H1 (cell line): ENCODE data around the gene ADGRG2. TPM values are rescaled to one million over a fixed set of nuclear protein-coding genes. Genes with fewer than 3 reads are reported as not detected.

ENCODE experiments used
- CTCF ChIA-PET: fragments of 300-600 bp; sonication (Branson Sonifier 250); formaldehyde crosslinking; loops from one replicate; lab custom pipeline; 2021; ENCODE audit not compliant: partially characterized antibody; lab: Charles Lee
- POLR2A ChIA-PET: fragments of 300-600 bp; sonication (Branson Sonifier 250); formaldehyde crosslinking; loops from one replicate; lab custom pipeline; 2021; ENCODE audit warnings: inconsistent platforms; ENCODE audit not compliant: partially characterized antibody; lab: Charles Lee
- DNase-seq, 2 experiments: peaks; one replicate each; pipeline versions ENCODE4 v3.0.0 to v3.0.0-alpha.2; 2010 to 2022; ENCODE audit warnings: low spot score in 2 of 2, low read depth in 1 of 2, mixed read lengths in 1 of 2
- FAIRE-seq: peaks from 2 replicates; lab custom pipeline; 2011; peaks lifted over from hg19 to GRCh38; lab: Jason Lieb, UNC
- H2AFZ ChIP-seq: 2 replicates; pipeline ENCODE4 v1.8.1; 2012; ENCODE audit warnings: low read length, inconsistent platforms
- H2AK5ac ChIP-seq: 2 replicates; pipeline ENCODE4 v1.6.1; 2013; ENCODE audit warnings: low read depth, low read length
- H2BK120ac ChIP-seq: replicated peaks from 2 replicates; pipeline ENCODE3; 2013; ENCODE audit warnings: low read depth, low read length, inconsistent platforms
- H2BK12ac ChIP-seq: 2 replicates; pipeline ENCODE4 v1.6.1; 2013; ENCODE audit warnings: low read depth, low read length
- H2BK15ac ChIP-seq: 2 replicates; pipeline ENCODE4 v1.6.1; 2013; ENCODE audit warnings: low read length
- H2BK20ac ChIP-seq: 2 replicates; pipeline ENCODE4 v1.6.1; 2013; ENCODE audit warnings: low read length
- H2BK5ac ChIP-seq: 2 replicates; pipeline ENCODE4 v1.6.1; 2013; ENCODE audit warnings: low read depth, low read length
- H3K14ac ChIP-seq: 2 replicates; pipeline ENCODE4 v1.6.1; 2013; ENCODE audit warnings: inconsistent platforms; ENCODE audit not compliant: insufficient read length
- H3K18ac ChIP-seq: 2 replicates; pipeline ENCODE4 v1.6.1; 2013; ENCODE audit warnings: low read length; ENCODE audit errors: extremely low read depth
- H3K23ac ChIP-seq: 2 replicates; pipeline ENCODE4 v1.6.1; 2013; ENCODE audit warnings: inconsistent platforms; ENCODE audit not compliant: insufficient read length
- H3K23me2 ChIP-seq: 2 replicates; pipeline ENCODE4 v1.6.1; 2013; ENCODE audit warnings: low read depth, low read length
- H3K27ac ChIP-seq: 2 replicates; pipeline ENCODE4 v1.6.1; 2011; ENCODE audit warnings: low read depth, low read length, inconsistent platforms
- H3K27me3 ChIP-seq, 4 experiments: replicated peaks in 1 of 4; 1 replicate in 1 of 4; 2 replicates in 3 of 4; pipeline versions ENCODE4 v1.6.1 to v1.8.1; 2011 to 2013; ENCODE audit warnings: low read length in 3 of 4, mild to moderate bottlenecking in 3 of 4, inconsistent platforms in 2 of 4, mixed read lengths in 2 of 4, moderate library complexity in 1 of 4; ENCODE audit not compliant: control insufficient read depth in 3 of 4, insufficient read depth in 3 of 4; ENCODE audit errors: extremely low read depth in 1 of 4
- H3K36me3 ChIP-seq, 4 experiments: 2 replicates each; pipeline versions ENCODE4 v1.6.1 to v1.8.1; 2011 to 2013; ENCODE audit warnings: mild to moderate bottlenecking in 4 of 4, low read length in 3 of 4, moderate library complexity in 2 of 4, control low read depth in 1 of 4, inconsistent platforms in 1 of 4; ENCODE audit not compliant: insufficient read depth in 4 of 4, control insufficient read depth in 2 of 4
- H3K4ac ChIP-seq: replicated peaks from 2 replicates; pipeline ENCODE3; 2013; ENCODE audit warnings: low read length, low read depth, mixed read lengths, inconsistent platforms; ENCODE audit not compliant: insufficient read length
- H3K4me1 ChIP-seq, 4 experiments: replicated peaks in 1 of 4; 1 replicate in 1 of 4; 2 replicates in 3 of 4; pipeline versions ENCODE4 v1.6.1 to v1.8.1; 2011 to 2013; ENCODE audit warnings: low read length in 3 of 4, inconsistent platforms in 2 of 4, mixed read lengths in 1 of 4; ENCODE audit not compliant: insufficient read depth in 4 of 4, control insufficient read depth in 3 of 4
- H3K4me2 ChIP-seq, 2 experiments: 2 replicates each; pipeline versions ENCODE4 v1.6.1 to v1.8.1; 2011 to 2013; ENCODE audit warnings: low read depth in 2 of 2, low read length in 2 of 2, control low read depth in 1 of 2, inconsistent platforms in 1 of 2, mild to moderate bottlenecking in 1 of 2; ENCODE audit not compliant: insufficient read depth in 1 of 2
- H3K4me3 ChIP-seq, 4 experiments: fragments of 200-600, 300-600 bp in 1 of 4; sonication (generic), shearing (Covaris generic), sonication (Bioruptor Twin) in 1 of 4; 2 replicates each; pipeline versions ENCODE4 v1.5.1 to v1.8.1; 2011 to 2016; ENCODE audit warnings: low read length in 4 of 4, low read depth in 3 of 4, control low read depth in 2 of 4, inconsistent platforms in 2 of 4, mild to moderate bottlenecking in 2 of 4, mixed read lengths in 1 of 4, moderate library complexity in 1 of 4; ENCODE audit not compliant: insufficient read depth in 2 of 4; ENCODE audit errors: extremely low read depth in 1 of 4
- H3K56ac ChIP-seq: replicated peaks from 2 replicates; pipeline ENCODE3; 2013; ENCODE audit warnings: low read depth, mild to moderate bottlenecking, mixed read lengths, low read length, inconsistent platforms; ENCODE audit not compliant: insufficient read length
- H3K79me1 ChIP-seq: 2 replicates; pipeline ENCODE4 v1.6.1; 2013; ENCODE audit warnings: low read depth, low read length, control low read depth
- H3K79me2 ChIP-seq, 2 experiments: 2 replicates each; pipeline versions ENCODE4 v1.6.1 to v1.8.1; 2012 to 2013; ENCODE audit warnings: low read length in 2 of 2, mild to moderate bottlenecking in 2 of 2, inconsistent platforms in 1 of 2; ENCODE audit not compliant: insufficient read depth in 2 of 2, control insufficient read depth in 1 of 2
- H3K9ac ChIP-seq, 4 experiments: replicated peaks in 1 of 4; 1 replicate in 1 of 4; 2 replicates in 3 of 4; pipeline versions ENCODE4 v1.6.1 to v1.8.1; 2011 to 2013; ENCODE audit warnings: low read depth in 3 of 4, low read length in 3 of 4, control low read depth in 2 of 4, mild to moderate bottlenecking in 2 of 4, moderate library complexity in 2 of 4, inconsistent platforms in 1 of 4; ENCODE audit errors: extremely low read depth in 1 of 4
- H3K9me3 ChIP-seq, 2 experiments: 2 replicates each; pipeline versions ENCODE4 v1.6.1 to v1.8.1; 2012 to 2013; ENCODE audit warnings: mild to moderate bottlenecking in 2 of 2, moderate library complexity in 2 of 2, control low read depth in 1 of 2, inconsistent platforms in 1 of 2, low read depth in 1 of 2, low read length in 1 of 2, mixed read lengths in 1 of 2; ENCODE audit not compliant: insufficient read depth in 2 of 2
- H4K20me1 ChIP-seq, 2 experiments: replicated peaks in 1 of 2; 2 replicates each; pipeline versions ENCODE3 to v1.8.1; 2011 to 2013; ENCODE audit warnings: inconsistent platforms in 2 of 2, low read length in 2 of 2, mild to moderate bottlenecking in 1 of 2; ENCODE audit not compliant: insufficient read depth in 2 of 2, control insufficient read depth in 1 of 2
- H4K5ac ChIP-seq: 2 replicates; pipeline ENCODE4 v1.6.1; 2013; ENCODE audit warnings: low read length, low read depth, mixed read lengths, inconsistent platforms; ENCODE audit not compliant: insufficient read length
- H4K8ac ChIP-seq: 2 replicates; pipeline ENCODE4 v1.8.0; 2013; ENCODE audit warnings: mild to moderate bottlenecking, moderate library complexity, low read length, inconsistent platforms; ENCODE audit not compliant: insufficient read depth; ENCODE audit errors: extremely low read depth
- H4K91ac ChIP-seq: replicated peaks from 2 replicates; pipeline ENCODE3; 2013; ENCODE audit warnings: low read length, mixed read lengths, inconsistent platforms; ENCODE audit not compliant: insufficient read length
- CEBPB ChIP-seq: IDR thresholded peaks from 2 replicates; pipeline ENCODE4 v1.6.1; 2012; ENCODE audit warnings: low read depth, low read length
- FOSL1 ChIP-seq: IDR thresholded peaks from 2 replicates; pipeline ENCODE4 v1.6.1; 2011; ENCODE audit warnings: mild to moderate bottlenecking, low read depth, low read length, moderate library complexity; ENCODE audit not compliant: insufficient read depth
- HDAC6 ChIP-seq: IDR thresholded peaks from one replicate; pipeline ENCODE4 v1.7.1; 2012; ENCODE audit warnings: low read depth, mild to moderate bottlenecking, inconsistent platforms, low read length, moderate library complexity
- TCF12 ChIP-seq: IDR thresholded peaks from 2 replicates; pipeline ENCODE4 v1.6.1; 2011; ENCODE audit warnings: low read depth, mild to moderate bottlenecking, low read length
- WGBS, 2 experiments: shearing (Covaris generic) in 1 of 2; methylation state at CpG; one replicate each; pipeline versions ENCODE4 v1.1.6 to v1.1.7; 2013 to 2015; ENCODE audit warnings: low lambda C conversion rate in 2 of 2, mixed read lengths in 2 of 2, inconsistent platforms in 1 of 2, low coverage in 1 of 2, missing lambda C conversion rate in 1 of 2; ENCODE audit not compliant: insufficient replicate concordance in 2 of 2, insufficient coverage in 1 of 2, insufficient read length in 1 of 2; ENCODE audit errors: extremely low coverage in 1 of 2, missing lambda C conversion rate in 1 of 2; 5-methylcytosine and 5-hydroxymethylcytosine counted together
- polyA plus RNA-seq, 7 experiments: library from polyadenylated mRNA; depleted of rRNA in 3 of 7; stranded (reverse) in 5 of 7; unstranded in 2 of 7; fragments of >200 nt in 5 of 7; fragments of 200-250 nt in 2 of 7; gene quantifications; 1 replicate in 5 of 7; 2 replicates in 1 of 7; 4 replicates in 1 of 7; pipeline versions ENCODE4 v1.2.1 to v1.2.3, GENCODE V29; 2011 to 2013; ENCODE audit warnings: missing spikeins in 2 of 7, mixed read lengths in 2 of 7
- total RNA-seq: library from RNA; stranded (reverse); fragmentation: NEBNext Ultra II Directional; extraction: Animal tissue kit (Norgen Biotek cat#: 25700); gene quantifications from 2 replicates; pipeline ENCODE4 v1.2.1, GENCODE V29; 2021

Gene ADGRG2
- total and polyA plus RNA-seq, 2 of the 8 experiments (the other 6 are each of a cell fraction or from before 2014, with no cell fraction given) = 8.9 to 13.3 TPM

GRCh38 chrX:18949944-18950301, 172.3 kb downstream of the ADGRG2 start:
- Histone ChIP-seq H4K8ac (no peak overlapping the region), H4K5ac (no peak overlapping the region), H3K4me2 (no peak overlapping the region), H3K9ac (no peak overlapping the region), H3K23ac (no peak overlapping the region), H3K23me2 (no peaks in the 10 kb centered on the region), H3K36me3 (peaks cover 0 to 6% (median 0%) of the 10 kb centered on the region in 4 experiments; a peak in 3 of 8 replicates), H3K18ac (no peak overlapping the region), H4K20me1 (no peaks in the 10 kb centered on the region), H3K56ac (no peak overlapping the region), H3K79me2 (no peaks in the 10 kb centered on the region), H2BK20ac (no peak overlapping the region), H3K27ac (no peak overlapping the region), H2AK5ac (no peak overlapping the region), H3K14ac (no peak overlapping the region), H2BK5ac (no peak overlapping the region), H3K4me1 (no peaks in the 10 kb centered on the region), H3K9me3 (no peaks in the 10 kb centered on the region), H2BK12ac (no peak overlapping the region), H4K91ac (no peak overlapping the region), H3K4ac (no peak overlapping the region), H3K4me3 (no peak overlapping the region), H3K79me1 (no peaks in the 10 kb centered on the region), H2BK15ac (no peak overlapping the region), H2AFZ (no peak overlapping the region), H2BK120ac (no peak overlapping the region), H3K27me3 (no peaks in the 10 kb centered on the region)
- 86% methylated on average over 8 of the region's 8 CpGs; no CpG with 5 or more reads in 1 of the 2 experiments for WGBS, 2 experiments
- ChIA-PET CTCF (interaction anchor here (0.5 to 1.8 kb wide), 6 partner anchors 10 to 384 kb away, joined by 3 to 4 read pairs (median 3); no protein-coding TSS in a partner anchor), POLR2A (no interaction called here)
- no peak for FAIRE-seq
- no peak for TF ChIP-seq CEBPB
- TF ChIP-seq TCF12 = no peak
- no peak for TF ChIP-seq FOSL1
- TF ChIP-seq HDAC6 = no peak
- DNase-seq = no peak
